ENCODE measurements around the gene SOWAHC.

SOWAHC gene

DNA sequence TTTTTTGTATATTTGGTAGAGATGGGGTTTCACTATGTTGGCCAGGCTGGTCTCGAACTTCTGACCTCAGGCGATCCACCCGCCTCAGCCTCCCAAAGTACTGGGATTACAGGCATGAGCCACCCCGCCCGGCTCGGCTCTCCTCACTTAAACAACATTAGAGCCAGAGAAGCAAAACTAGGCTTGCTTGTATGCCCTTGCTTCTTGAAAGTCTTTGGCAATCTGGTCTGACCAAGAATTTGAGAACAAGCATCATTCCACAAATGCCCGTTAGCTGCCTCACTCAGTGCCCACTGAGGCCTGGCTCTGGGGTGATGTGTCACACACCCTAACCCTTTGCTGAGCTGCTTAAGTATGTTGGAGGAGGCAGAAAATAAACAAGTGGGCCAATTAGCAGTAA, 33.5 kb downstream of the SOWAHC start:
- no peak for DNase-seq

GRCh38 chr2:109648041-109648527, 33.9 kb downstream of the SOWAHC start:
- no peak for DNase-seq

DNA sequence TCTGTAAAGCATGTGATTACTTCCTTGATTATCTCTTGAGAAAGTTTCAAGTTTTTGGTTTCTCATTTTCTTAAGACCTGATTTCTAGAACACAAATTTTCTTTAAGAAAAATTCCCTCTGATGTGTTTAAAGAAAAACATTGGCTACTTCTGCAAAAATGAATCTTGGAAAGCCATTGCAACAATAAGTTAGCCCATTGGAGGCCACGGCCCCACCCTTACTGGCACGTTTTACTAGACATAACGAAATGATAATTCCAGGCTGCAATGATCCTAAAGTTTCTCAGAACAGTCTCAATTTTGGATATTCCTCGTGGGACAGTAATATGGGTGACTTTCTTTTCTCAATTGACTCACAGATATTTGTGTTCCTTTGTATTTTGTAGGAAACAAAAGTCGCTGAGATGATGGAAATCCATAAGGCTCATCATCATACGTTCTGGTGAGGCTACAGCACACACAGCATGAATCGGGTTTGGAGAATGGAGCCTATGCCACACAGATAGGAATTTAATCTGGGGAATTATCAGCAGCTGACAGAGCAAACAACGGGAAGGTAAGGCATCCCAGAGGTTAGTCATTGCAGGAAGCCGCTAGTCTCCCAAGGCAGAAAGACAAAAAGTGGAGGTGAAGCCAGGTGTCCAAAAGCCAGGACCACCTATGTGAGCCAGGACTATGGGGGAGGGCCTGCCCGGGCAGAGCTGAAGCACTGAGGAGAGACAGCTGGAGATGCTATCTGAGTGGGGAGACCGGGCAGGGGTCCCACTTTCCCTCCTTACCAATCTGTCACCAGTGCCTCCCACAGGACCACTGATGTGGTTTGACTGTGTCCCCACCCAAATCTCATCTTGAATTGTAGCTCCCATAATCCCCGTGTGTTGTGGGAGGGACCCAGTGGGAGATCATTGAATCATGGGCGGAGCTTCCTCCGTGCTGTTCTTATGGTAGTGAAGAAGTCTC, 35.9 kb downstream of the SOWAHC start:
- no peak for DNase-seq

- no peak for DNase-seq
These were observed 40.3 kb downstream of the SOWAHC start for GRCh38 chr2:109654326-109655050.

GRCh38 chr2:109655287-109655686, 41.1 kb downstream of the SOWAHC start:
- DNase-seq, result no peak

GRCh38 chr2:109659396-109660045, 45.4 kb downstream of the SOWAHC start:
- no peak for DNase-seq

- no peak for DNase-seq
These were observed 46.1 kb downstream of the SOWAHC start for GRCh38 chr2:109660046-109660860.

GRCh38 chr2:109662889-109663288, 48.7 kb downstream of the SOWAHC start:
- DNase-seq, result no peak

GRCh38 chr2:109663721-109664120, 49.6 kb downstream of the SOWAHC start:
- no peak for DNase-seq

- DNase-seq, result no peak
These were observed 52.3 kb downstream of the SOWAHC start for GRCh38 chr2:109666466-109666865.

Data from NCI-H748 treated with DMSO at 0.1 percent for 48 hours (cell line).